ENCODE results near the gene SHROOM3.

Gene SHROOM3

DNA sequence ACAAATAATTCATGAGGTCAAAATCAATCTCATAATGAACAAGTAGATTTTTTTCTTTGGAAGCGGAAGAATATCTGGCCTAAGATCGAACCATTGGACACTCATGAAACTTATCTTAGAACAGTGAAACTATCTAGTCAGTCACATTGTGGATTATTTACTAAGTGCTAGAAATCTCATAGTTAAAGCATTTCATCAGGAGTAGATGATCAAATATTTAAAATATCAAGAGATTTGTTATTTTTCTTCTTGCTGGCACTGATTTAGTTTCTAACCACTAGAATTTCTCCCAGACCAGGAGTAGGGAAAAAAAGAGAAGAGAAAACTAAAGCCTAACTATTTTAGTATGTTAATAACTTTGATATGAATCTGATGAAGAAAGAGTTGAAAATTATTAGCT, 105.5 kb downstream of the SHROOM3 start:
- H4K8ac ChIP-seq (ENCODE audit: low read length): no peak overlapping the region
- H3K27me3 ChIP-seq (ENCODE audit: control insufficient read depth in 1 of 2, insufficient read depth in 1 of 2, low read length in 2 of 2): no peaks in the 10 kb centered on the region
- peaks cover 13% of the 10 kb centered on the region for H3K4me1 ChIP-seq (ENCODE audit: control insufficient read depth, insufficient read depth, low read depth, low read length)
- no peak overlapping the region for H3K14ac ChIP-seq (ENCODE audit: low read length in 2 of 2)
- H2BK12ac ChIP-seq (ENCODE audit: low read length in 2 of 2): no peak overlapping the region
- H2BK120ac ChIP-seq (ENCODE audit: low read depth, low read length): no peak overlapping the region
- H3K79me1 ChIP-seq (replicated peaks; ENCODE audit: low read length, poor library complexity, severe bottlenecking): no peaks in the 10 kb centered on the region
- H3K18ac ChIP-seq (ENCODE audit: low read depth in 1 of 2, low read length in 2 of 2): no peak overlapping the region
- no peak overlapping the region for H3K4me3 ChIP-seq (ENCODE audit: insufficient read depth in 1 of 2, low read depth in 1 of 2, low read length in 2 of 2)
- peak overlapping the region; percentile 86 for H3K27ac ChIP-seq (ENCODE audit: low read length, poor library complexity, severe bottlenecking)
- no peak overlapping the region for H2BK15ac ChIP-seq (ENCODE audit: low read depth, poor library complexity, severe bottlenecking)
- no peak overlapping the region for H3K23ac ChIP-seq (ENCODE audit: low read length in 2 of 2)
- no peaks in the 10 kb centered on the region for H3K36me3 ChIP-seq (ENCODE audit: control insufficient read depth in 1 of 2, insufficient read depth in 2 of 2, low read depth in 1 of 2, low read length in 2 of 2)
- H2BK5ac ChIP-seq (ENCODE audit: low read depth, low read length, poor library complexity, severe bottlenecking): no peak overlapping the region
- H3K9ac ChIP-seq (ENCODE audit: low read length): no peak overlapping the region
- DNase-seq: no peak
- no peak overlapping the region for H4K91ac ChIP-seq (ENCODE audit: low read length)
- no CpG with 5 or more reads among the region's 2 CpGs for WGBS
- no peak overlapping the region for H3K4ac ChIP-seq (ENCODE audit: low read depth in 1 of 2, low read length in 2 of 2)
- H3K9me3 ChIP-seq (ENCODE audit: control insufficient read depth, low read length): no peaks in the 10 kb centered on the region
- no peak overlapping the region for H2AFZ ChIP-seq (ENCODE audit: low read depth, low read length)
- no peak overlapping the region for H2AK5ac ChIP-seq (ENCODE audit: low read length, severe bottlenecking)
- H3K4me2 ChIP-seq (ENCODE audit: low read length, poor library complexity, severe bottlenecking): no peak overlapping the region

GRCh38 chr4:76543378-76543777, 108.3 kb downstream of the SHROOM3 start:
- 79% methylated on average over 3 of the region's 5 CpGs for WGBS

DNA sequence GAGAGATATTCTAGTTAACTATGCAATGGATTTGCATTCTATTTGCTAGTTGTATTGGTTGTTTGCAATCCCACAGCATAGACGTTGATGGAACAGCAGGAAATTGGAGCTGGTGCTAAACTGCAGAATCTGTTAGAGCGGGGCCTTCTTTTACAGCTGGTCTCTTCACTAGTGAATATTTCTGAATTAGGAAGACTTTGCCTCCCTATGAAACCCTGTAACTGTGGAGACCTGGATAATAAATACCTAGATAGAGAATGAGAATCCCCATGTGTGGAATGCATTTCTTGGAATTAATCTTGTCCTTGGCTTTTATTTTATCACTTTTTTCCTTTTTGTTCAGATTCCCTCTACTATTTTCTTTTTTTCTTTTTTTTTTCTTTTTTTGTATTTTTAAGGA, 109.7 kb downstream of the SHROOM3 start:
- Histone ChIP-seq H3K9me3 (ENCODE audit: control insufficient read depth, low read length) (no peaks in the 10 kb centered on the region), H3K79me1 (replicated peaks; ENCODE audit: low read length, poor library complexity, severe bottlenecking) (no peaks in the 10 kb centered on the region), H3K27ac (ENCODE audit: low read length, poor library complexity, severe bottlenecking) (peak overlapping the region; percentile 88), H2BK120ac (ENCODE audit: low read depth, low read length) (no peak overlapping the region), H4K91ac (ENCODE audit: low read length) (no peak overlapping the region), H3K4me2 (ENCODE audit: low read length, poor library complexity, severe bottlenecking) (no peak overlapping the region), H2BK5ac (ENCODE audit: low read depth, low read length, poor library complexity, severe bottlenecking) (no peak overlapping the region), H3K4me1 (ENCODE audit: control insufficient read depth, insufficient read depth, low read depth, low read length) (peaks cover 16% of the 10 kb centered on the region), H2AFZ (ENCODE audit: low read depth, low read length) (no peak overlapping the region), H3K9ac (ENCODE audit: low read length) (no peak overlapping the region), H3K27me3 (ENCODE audit: control insufficient read depth in 1 of 2, insufficient read depth in 1 of 2, low read length in 2 of 2) (no peaks in the 10 kb centered on the region), H2BK15ac (ENCODE audit: low read depth, poor library complexity, severe bottlenecking) (no peak overlapping the region), H2AK5ac (ENCODE audit: low read length, severe bottlenecking) (no peak overlapping the region), H3K14ac (ENCODE audit: low read length in 2 of 2) (no peak overlapping the region), H3K4ac (ENCODE audit: low read depth in 1 of 2, low read length in 2 of 2) (no peak overlapping the region), H3K18ac (ENCODE audit: low read depth in 1 of 2, low read length in 2 of 2) (peak overlapping the region in 1 of 2 experiments; percentile 28), H3K4me3 (ENCODE audit: insufficient read depth in 1 of 2, low read depth in 1 of 2, low read length in 2 of 2) (no peak overlapping the region), H2BK12ac (ENCODE audit: low read length in 2 of 2) (no peak overlapping the region), H3K36me3 (ENCODE audit: control insufficient read depth in 1 of 2, insufficient read depth in 2 of 2, low read depth in 1 of 2, low read length in 2 of 2) (no peaks in the 10 kb centered on the region), H3K23ac (ENCODE audit: low read length in 2 of 2) (no peak overlapping the region), H4K8ac (ENCODE audit: low read length) (no peak overlapping the region)
- DNase-seq: no peak
- 11% methylated on average over 1 of the region's 2 CpGs for WGBS

More at GRCh38 chr4:76543378-76543777, 108.3 kb downstream of the SHROOM3 start:
- Histone ChIP-seq H3K27me3 (ENCODE audit: control insufficient read depth in 1 of 2, insufficient read depth in 1 of 2, low read length in 2 of 2) (no peaks in the 10 kb centered on the region), H3K4me2 (ENCODE audit: low read length, poor library complexity, severe bottlenecking) (no peak overlapping the region), H2BK5ac (ENCODE audit: low read depth, low read length, poor library complexity, severe bottlenecking) (no peak overlapping the region), H3K36me3 (ENCODE audit: control insufficient read depth in 1 of 2, insufficient read depth in 2 of 2, low read depth in 1 of 2, low read length in 2 of 2) (no peaks in the 10 kb centered on the region), H3K4me3 (ENCODE audit: insufficient read depth in 1 of 2, low read depth in 1 of 2, low read length in 2 of 2) (no peak overlapping the region), H4K91ac (ENCODE audit: low read length) (no peak overlapping the region), H3K9me3 (ENCODE audit: control insufficient read depth, low read length) (no peaks in the 10 kb centered on the region), H3K23ac (ENCODE audit: low read length in 2 of 2) (no peak overlapping the region), H3K14ac (ENCODE audit: low read length in 2 of 2) (no peak overlapping the region), H3K4ac (ENCODE audit: low read depth in 1 of 2, low read length in 2 of 2) (peak overlapping the region in 1 of 2 experiments; percentile 59), H2AK5ac (ENCODE audit: low read length, severe bottlenecking) (peak overlapping the region; percentile 63), H2BK120ac (ENCODE audit: low read depth, low read length) (no peak overlapping the region), H2BK15ac (ENCODE audit: low read depth, poor library complexity, severe bottlenecking) (no peak overlapping the region), H3K18ac (ENCODE audit: low read depth in 1 of 2, low read length in 2 of 2) (peak overlapping the region in 1 of 2 experiments; percentile 18), H3K9ac (ENCODE audit: low read length) (no peak overlapping the region), H2AFZ (ENCODE audit: low read depth, low read length) (no peak overlapping the region), H3K4me1 (ENCODE audit: control insufficient read depth, insufficient read depth, low read depth, low read length) (peaks cover 17% of the 10 kb centered on the region), H3K79me1 (replicated peaks; ENCODE audit: low read length, poor library complexity, severe bottlenecking) (no peaks in the 10 kb centered on the region), H4K8ac (ENCODE audit: low read length) (no peak overlapping the region), H3K27ac (ENCODE audit: low read length, poor library complexity, severe bottlenecking) (no peak overlapping the region), H2BK12ac (ENCODE audit: low read length in 2 of 2) (peak overlapping the region in 1 of 2 experiments; percentile 4)
- DNase-seq: no peak

DNA sequence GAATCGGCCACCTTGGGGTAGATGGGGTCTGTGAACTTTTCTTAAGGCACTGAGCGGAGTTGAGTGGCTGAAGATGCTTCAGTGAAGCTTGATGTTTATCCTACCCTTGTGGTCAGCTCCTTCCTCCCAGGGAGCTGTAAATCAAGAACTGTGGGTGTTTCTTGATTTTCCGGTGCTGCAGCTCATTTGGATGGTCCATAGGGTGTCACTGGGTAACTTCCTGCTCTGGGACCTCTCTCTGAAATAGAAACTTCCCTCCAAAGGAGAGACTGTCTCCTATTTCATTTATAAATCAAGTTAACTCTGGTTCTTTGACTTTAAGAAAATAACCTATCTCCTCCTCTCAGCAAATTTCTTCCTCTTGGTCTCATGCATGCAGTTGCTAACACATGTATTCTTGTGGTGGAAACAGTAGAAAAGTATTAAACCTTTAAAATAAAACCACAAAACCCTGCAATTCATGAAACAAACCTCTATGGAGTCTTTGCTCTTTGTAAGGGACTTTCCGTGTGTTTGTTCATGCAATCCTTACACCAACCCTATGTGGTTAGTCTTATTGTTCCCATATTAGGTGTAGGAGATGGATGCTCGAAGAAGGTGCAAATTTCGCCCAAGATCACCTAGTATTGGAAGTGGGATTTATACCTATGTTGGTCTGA, 110.3 kb downstream of the SHROOM3 start:
- H2BK12ac ChIP-seq (ENCODE audit: low read length in 2 of 2): peak overlapping the region; percentile 85 to 89
- no peaks in the 10 kb centered on the region for H3K79me1 ChIP-seq (replicated peaks; ENCODE audit: low read length, poor library complexity, severe bottlenecking)
- peak overlapping the region; percentile 24 for H3K4me2 ChIP-seq (ENCODE audit: low read length, poor library complexity, severe bottlenecking)
- H3K4me1 ChIP-seq (ENCODE audit: control insufficient read depth, insufficient read depth, low read depth, low read length): peaks cover 13% of the 10 kb centered on the region
- H3K27ac ChIP-seq (ENCODE audit: low read length, poor library complexity, severe bottlenecking): peak overlapping the region; percentile 88
- H3K9ac ChIP-seq (ENCODE audit: low read length): no peak overlapping the region
- no peak overlapping the region for H3K23ac ChIP-seq (ENCODE audit: low read length in 2 of 2)
- peak overlapping the region; percentile 46 for H2BK5ac ChIP-seq (ENCODE audit: low read depth, low read length, poor library complexity, severe bottlenecking)
- peak overlapping the region; percentile 89 for H2AK5ac ChIP-seq (ENCODE audit: low read length, severe bottlenecking)
- peak overlapping the region in 1 of 2 experiments; percentile 64 for H3K4ac ChIP-seq (ENCODE audit: low read depth in 1 of 2, low read length in 2 of 2)
- H3K14ac ChIP-seq (ENCODE audit: low read length in 2 of 2): no peak overlapping the region
- 0% methylated on average over 3 of the region's 6 CpGs for WGBS
- no peak overlapping the region for H2BK120ac ChIP-seq (ENCODE audit: low read depth, low read length)
- H4K8ac ChIP-seq (ENCODE audit: low read length): no peak overlapping the region
- DNase-seq: peak; percentile 79
- no peak overlapping the region for H3K4me3 ChIP-seq (ENCODE audit: insufficient read depth in 1 of 2, low read depth in 1 of 2, low read length in 2 of 2)
- H3K18ac ChIP-seq (ENCODE audit: low read depth in 1 of 2, low read length in 2 of 2): peak overlapping the region; percentile 35 to 54
- H3K36me3 ChIP-seq (ENCODE audit: control insufficient read depth in 1 of 2, insufficient read depth in 2 of 2, low read depth in 1 of 2, low read length in 2 of 2): no peaks in the 10 kb centered on the region
- H2AFZ ChIP-seq (ENCODE audit: low read depth, low read length): no peak overlapping the region
- no peaks in the 10 kb centered on the region for H3K27me3 ChIP-seq (ENCODE audit: control insufficient read depth in 1 of 2, insufficient read depth in 1 of 2, low read length in 2 of 2)
- H2BK15ac ChIP-seq (ENCODE audit: low read depth, poor library complexity, severe bottlenecking): no peak overlapping the region
- no peaks in the 10 kb centered on the region for H3K9me3 ChIP-seq (ENCODE audit: control insufficient read depth, low read length)
- peak overlapping the region; percentile 53 for H4K91ac ChIP-seq (ENCODE audit: low read length)
